GM18499 (cell line): ENCODE data around the gene OR1I1.
"Not testable (repeated sequence)": the region's sequence is repeated elsewhere in the genome, so short reads cannot be mapped to it uniquely, and the experiment has no call there.

Experiments used
- ATAC-seq: cut with Tn5 transposase; IDR thresholded peaks from one replicate; pipeline ENCODE4 v1.9.1; 2021; ENCODE audit warnings: moderate number of reproducible peaks; ENCODE audit not compliant: insufficient read depth, unreplicated experiment

OR1I1 gene

GRCh38 chr19:15081911-15082310, at the start of gene OR1I1:
OR1I1 (plus strand) TSS chr19:15082211; CDS start chr19:15087066, 4,855 bp downstream.
- no peak for ATAC-seq

- no peak for ATAC-seq
Observed at GRCh38 chr19:15035795-15036311, 46.2 kb upstream of the OR1I1 start.

DNA sequence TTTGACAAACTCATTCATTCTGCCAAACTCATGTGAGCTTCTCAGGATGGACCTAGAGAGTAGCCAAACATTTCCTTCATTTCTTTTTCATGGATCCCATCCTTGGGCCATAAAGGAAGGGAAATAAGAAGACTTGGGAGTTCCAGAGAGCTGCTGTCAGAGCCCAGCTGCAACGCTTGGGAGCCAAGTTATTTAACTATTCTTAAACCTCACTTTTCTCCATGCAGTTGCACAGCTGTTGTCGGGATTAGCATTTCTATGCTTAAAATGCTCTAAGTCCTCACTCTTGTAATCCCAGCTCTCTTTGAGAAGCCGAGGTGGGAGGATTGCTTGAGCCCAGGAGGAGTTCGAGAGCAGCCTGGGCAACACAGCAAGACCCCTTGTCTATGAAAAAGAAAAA, 44.4 kb upstream of the OR1I1 start:
- no peak for ATAC-seq

- ATAC-seq = no peak
Observed at GRCh38 chr19:15038294-15038693, 43.7 kb upstream of the OR1I1 start.

DNA sequence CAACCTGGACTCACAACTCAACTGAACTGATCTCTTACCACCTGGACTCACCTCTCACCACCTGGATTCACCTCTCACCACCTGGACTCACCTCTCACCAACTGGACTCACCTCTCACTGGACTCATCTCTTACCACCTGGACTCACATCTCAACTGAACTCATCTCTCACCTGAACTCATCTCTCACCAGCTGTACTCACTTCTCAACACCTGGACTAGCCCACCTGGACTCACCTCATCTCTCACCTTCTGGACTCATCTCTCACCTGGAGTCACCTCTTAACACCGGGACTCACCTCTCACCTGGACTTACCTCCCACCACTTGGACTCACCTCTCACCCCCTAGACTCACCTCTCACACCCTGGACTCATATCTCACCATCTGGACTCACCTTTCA, 40.0 kb upstream of the OR1I1 start:
- ATAC-seq = no peak

GRCh38 chr19:15042826-15043225, 39.2 kb upstream of the OR1I1 start:
- ATAC-seq = no peak

DNA sequence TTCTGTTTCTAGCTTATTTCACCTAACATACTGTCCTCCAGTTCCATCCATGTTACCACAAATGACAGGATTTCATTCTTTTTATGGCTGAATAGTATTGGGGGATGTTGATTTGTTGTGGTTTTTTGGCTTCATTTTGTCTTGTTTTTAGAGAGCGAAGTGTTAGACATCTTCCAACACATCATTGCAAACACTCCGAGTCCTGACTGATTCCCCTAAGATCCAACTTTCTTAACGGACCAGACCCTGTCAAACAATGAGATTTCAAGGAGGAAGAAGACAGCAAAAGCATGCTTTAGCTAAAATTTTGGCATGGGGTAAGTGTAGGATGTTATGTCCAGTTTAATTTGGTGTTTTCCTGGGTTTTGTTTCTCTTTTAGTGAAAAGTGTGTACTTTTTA, 36.5 kb upstream of the OR1I1 start:
- ATAC-seq = no peak

- no peak for ATAC-seq
Observed at GRCh38 chr19:15047680-15048079, 34.3 kb upstream of the OR1I1 start.

DNA sequence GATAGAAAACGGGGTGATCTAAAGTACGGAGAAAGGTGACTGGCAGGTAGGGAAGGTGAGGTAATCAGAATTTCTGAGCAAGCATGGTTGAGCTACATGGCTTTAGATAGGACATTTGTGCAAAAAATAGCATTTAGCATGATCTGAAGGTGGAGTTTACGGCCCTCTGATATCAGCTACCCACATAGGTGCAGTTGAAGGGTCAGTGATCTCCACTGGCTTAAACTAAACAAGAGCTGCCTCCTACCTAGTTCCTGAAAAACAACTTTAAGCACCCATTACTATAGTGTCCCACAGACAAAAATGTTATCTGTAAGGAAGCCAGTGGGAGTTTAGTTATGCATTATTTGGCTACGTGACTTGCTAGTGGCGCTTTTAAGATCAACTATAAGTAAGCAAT, 33.9 kb upstream of the OR1I1 start:
- no peak for ATAC-seq

DNA sequence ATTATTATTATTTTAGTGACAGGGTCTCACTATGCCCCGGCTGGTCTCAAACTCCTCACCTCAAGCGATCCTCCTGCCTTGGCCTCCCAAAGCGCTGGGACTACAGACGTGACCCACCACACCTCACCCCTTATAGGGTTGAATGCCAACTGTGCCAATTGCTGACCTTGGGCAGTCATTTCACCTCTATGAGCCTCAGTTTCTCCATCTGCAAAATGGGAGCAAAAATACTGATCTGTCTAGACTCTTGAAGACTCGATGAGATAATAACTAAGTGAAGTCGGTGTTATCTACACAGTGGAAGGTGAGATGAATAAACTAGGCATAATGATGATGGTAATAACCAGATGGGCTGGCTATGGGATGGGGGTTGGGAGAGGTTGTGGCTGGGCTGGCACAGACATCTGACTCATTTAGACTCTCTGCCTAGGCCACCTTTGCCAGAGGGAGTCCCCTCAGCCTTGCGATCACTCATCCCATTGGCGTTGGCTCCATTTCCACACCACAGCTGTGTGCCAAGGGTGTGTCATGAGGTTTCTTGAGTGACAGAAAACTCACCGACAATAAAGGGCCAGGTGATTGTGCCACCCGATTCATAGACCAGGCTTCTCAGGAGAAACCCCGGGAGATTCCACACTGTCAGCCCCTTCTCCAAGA, 33.0 kb upstream of the OR1I1 start, which contains the start of gene CASP14:
CASP14 (plus strand) TSS at position 596 of the 657 bp plus-strand sequence. CDS start 2,772 bp downstream, outside the sequence.
- ATAC-seq = no peak

GRCh38 chr19:15050639-15051038, 31.4 kb upstream of the OR1I1 start:
- ATAC-seq = no peak

DNA sequence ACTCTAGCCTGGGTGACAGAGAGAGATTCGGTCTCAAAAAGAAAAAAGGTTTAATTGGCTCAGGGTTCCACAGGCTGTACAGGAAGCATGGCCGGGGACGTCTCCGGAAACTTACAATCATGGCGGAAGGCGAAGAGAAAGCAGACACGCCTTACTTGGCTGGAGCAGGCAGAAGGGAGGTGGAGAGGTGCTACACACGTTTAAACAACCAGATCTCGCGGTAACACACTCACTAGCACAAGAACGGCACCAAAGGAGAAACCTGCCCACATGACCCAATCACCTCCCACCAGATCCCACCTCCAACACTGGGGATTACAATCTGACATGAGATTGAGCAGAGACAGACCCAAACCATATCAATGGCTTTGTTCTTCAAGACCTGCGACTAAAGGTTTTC, 20.0 kb upstream of the OR1I1 start:
- no peak for ATAC-seq

DNA sequence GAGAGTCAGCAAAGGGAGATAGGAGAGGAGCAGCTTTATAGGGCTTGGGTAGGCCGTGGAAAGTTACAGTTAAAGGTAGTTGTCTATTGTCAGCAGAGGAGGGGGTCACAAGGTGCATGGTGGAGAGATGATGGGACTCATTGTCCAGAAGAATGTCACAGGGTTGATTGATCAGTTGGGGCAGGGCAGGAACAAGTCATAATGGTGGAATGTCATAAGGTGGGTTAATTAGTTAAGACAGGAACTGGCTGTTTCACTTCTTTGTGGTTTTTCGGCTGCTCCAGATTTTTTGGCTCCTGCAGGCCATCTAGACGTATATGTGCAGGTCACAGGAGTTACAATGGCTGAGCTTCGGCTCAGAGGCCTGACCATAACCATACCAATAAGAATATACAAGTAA, 11.6 kb upstream of the OR1I1 start:
- not testable (repeated sequence) for ATAC-seq

GRCh38 chr19:15072930-15073647, 8.9 kb upstream of the OR1I1 start:
- no peak for ATAC-seq

- ATAC-seq = no peak
Observed at GRCh38 chr19:15074371-15074770, 7.6 kb upstream of the OR1I1 start.

- no peak for ATAC-seq
Observed at GRCh38 chr19:15075806-15076205, 6.2 kb upstream of the OR1I1 start.

- not testable (repeated sequence) for ATAC-seq
Observed at GRCh38 chr19:15080002-15080401, 2.0 kb upstream of the OR1I1 start.

GRCh38 chr19:15087182-15087581, 5.2 kb downstream of the OR1I1 start:
- no peak for ATAC-seq

- no peak for ATAC-seq
Observed at GRCh38 chr19:15091918-15092753, 10.1 kb downstream of the OR1I1 start.

DNA sequence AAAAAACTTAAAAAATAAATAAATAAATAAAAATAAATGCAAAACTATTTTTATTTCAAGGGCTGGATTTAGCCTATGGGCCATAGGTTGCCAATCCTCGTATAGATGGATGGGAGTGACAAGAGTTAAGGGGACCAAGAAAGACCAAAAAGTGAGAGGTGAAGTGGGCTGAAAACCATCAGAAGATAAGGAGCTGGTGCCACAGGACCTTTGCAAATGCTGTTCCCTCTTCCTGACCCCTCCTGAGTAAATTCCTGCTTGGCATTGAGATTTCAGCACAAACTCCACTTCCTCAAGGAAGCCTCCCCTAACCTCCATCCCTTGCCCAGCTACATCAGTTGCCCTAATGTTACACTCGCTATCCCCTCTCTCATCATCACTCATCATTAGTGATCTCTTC, 11.0 kb downstream of the OR1I1 start:
- ATAC-seq = no peak

GRCh38 chr19:15096223-15096622, 14.2 kb downstream of the OR1I1 start:
- no peak for ATAC-seq
